CD14-positive monocyte (primary cell): ENCODE measurements around the gene CSMD2. TPM values are rescaled to one million over a fixed set of nuclear protein-coding genes. Genes with fewer than 3 reads are reported as not detected.

Experiments used
- DNase-seq, 3 donors: peaks; one replicate each; pipeline ENCODE4 v3.0.0-alpha.2; 2011 to 2022
- H2AFZ ChIP-seq: 2 replicates; pipeline ENCODE4 v1.6.0; 2012; ENCODE audit warnings: mild to moderate bottlenecking, low read depth, low read length, inconsistent platforms; ENCODE audit not compliant: insufficient read depth, poor library complexity, severe bottlenecking
- H3K27ac ChIP-seq, 2 donors: 1 replicate in 1 of 2; 2 replicates in 1 of 2; pipeline ENCODE4 v1.5.1; 2012 to 2013; ENCODE audit warnings: low read length in 2 of 2, control low read depth in 1 of 2, inconsistent platforms in 1 of 2, low read depth in 1 of 2, mild to moderate bottlenecking in 1 of 2
- H3K27me3 ChIP-seq, 2 donors: one replicate each; pipeline versions ENCODE4 v1.6.0 to v1.6.1; 2011 to 2013; ENCODE audit warnings: low read length in 2 of 2; ENCODE audit not compliant: control insufficient read depth in 2 of 2, insufficient read depth in 2 of 2
- H3K36me3 ChIP-seq, 2 donors: replicated peaks in 1 of 2; 1 replicate in 1 of 2; 2 replicates in 1 of 2; pipeline versions ENCODE4 v1.5.1 to v1.6.1; 2012 to 2013; ENCODE audit warnings: low read length in 2 of 2, control low read depth in 1 of 2, inconsistent platforms in 1 of 2, mild to moderate bottlenecking in 1 of 2; ENCODE audit not compliant: insufficient read depth in 2 of 2, control insufficient read depth in 1 of 2
- H3K4me1 ChIP-seq, 2 donors: 1 replicate in 1 of 2; 2 replicates in 1 of 2; pipeline versions ENCODE4 v1.5.1 to v1.6.1; 2012 to 2013; ENCODE audit warnings: low read length in 2 of 2, control low read depth in 1 of 2, inconsistent platforms in 1 of 2, mild to moderate bottlenecking in 1 of 2, moderate library complexity in 1 of 2; ENCODE audit not compliant: insufficient read depth in 2 of 2, control insufficient read depth in 1 of 2
- H3K4me2 ChIP-seq: replicated peaks from 2 replicates; pipeline ENCODE3; 2012; ENCODE audit warnings: low read length, moderate library complexity, mild to moderate bottlenecking; ENCODE audit not compliant: poor library complexity, severe bottlenecking; ENCODE audit errors: extremely low read depth
- H3K4me3 ChIP-seq, 3 experiments: fragments of 200-600 bp in 1 of 3; sonication (generic) in 1 of 3; replicated peaks in 1 of 3; 1 replicate in 2 of 3; 2 replicates in 1 of 3; pipeline ENCODE4 v1.5.1; 2011 to 2013; ENCODE audit warnings: low read length in 3 of 3, mild to moderate bottlenecking in 3 of 3, control low read depth in 2 of 3, low read depth in 2 of 3, inconsistent platforms in 1 of 3, moderate library complexity in 1 of 3
- H3K79me2 ChIP-seq: 2 replicates; pipeline ENCODE4 v1.6.0; 2012; ENCODE audit warnings: mild to moderate bottlenecking, control low read depth, inconsistent platforms, low read length, moderate library complexity; ENCODE audit not compliant: insufficient read depth
- H3K9ac ChIP-seq: 2 replicates; pipeline ENCODE4 v1.6.0; 2017; ENCODE audit warnings: low read length, mild to moderate bottlenecking; ENCODE audit not compliant: insufficient read depth, poor library complexity, severe bottlenecking
- H3K9me3 ChIP-seq, 2 donors: replicated peaks in 1 of 2; 1 replicate in 1 of 2; 2 replicates in 1 of 2; pipeline versions ENCODE4 v1.5.1 to v1.6.1; 2012 to 2013; ENCODE audit warnings: low read length in 2 of 2, control low read depth in 1 of 2; ENCODE audit not compliant: control insufficient read depth in 1 of 2, insufficient read depth in 1 of 2
- H4K20me1 ChIP-seq: 2 replicates; pipeline ENCODE4 v1.6.0; 2012; ENCODE audit warnings: mild to moderate bottlenecking, low read length, control low read depth, moderate library complexity; ENCODE audit not compliant: insufficient read depth
- H3K27ac Mint-ChIP-seq, 7 donors: one replicate each; pipeline ENCODE4 v1.8.0; 2020; ENCODE audit warnings: mild to moderate bottlenecking in 7 of 7, mixed read lengths in 7 of 7, moderate library complexity in 6 of 7, inconsistent platforms in 2 of 7
- H3K27me3 Mint-ChIP-seq, 3 donors: one replicate each; pipeline ENCODE4 v1.8.0; 2021 to 2022; ENCODE audit warnings: low read depth in 3 of 3, mild to moderate bottlenecking in 3 of 3, mixed read lengths in 3 of 3, moderate library complexity in 3 of 3, inconsistent platforms in 1 of 3
- H3K36me3 Mint-ChIP-seq, 2 donors: one replicate each; pipeline ENCODE4 v1.8.0; 2020; ENCODE audit warnings: mixed read lengths in 2 of 2, inconsistent platforms in 1 of 2, mild to moderate bottlenecking in 1 of 2
- H3K4me1 Mint-ChIP-seq: one replicate; pipeline ENCODE4 v1.8.0; 2020; ENCODE audit warnings: mild to moderate bottlenecking, mixed read lengths
- H3K4me3 Mint-ChIP-seq, 2 donors: one replicate each; pipeline ENCODE4 v1.8.0; 2020; ENCODE audit warnings: mild to moderate bottlenecking in 2 of 2, mixed read lengths in 2 of 2, moderate library complexity in 1 of 2
- H3K9me3 Mint-ChIP-seq, 7 donors: one replicate each; pipeline ENCODE4 v1.8.0; 2020 to 2022; ENCODE audit warnings: mixed read lengths in 7 of 7, mild to moderate bottlenecking in 6 of 7, moderate library complexity in 6 of 7, inconsistent platforms in 2 of 7
- WGBS: methylation state at CpG from one replicate; pipeline ENCODE4 v1.1.5; 2013; ENCODE audit warnings: missing lambda C conversion rate; ENCODE audit not compliant: insufficient coverage; 5-methylcytosine and 5-hydroxymethylcytosine counted together
- intact Hi-C, 2 donors: fragments of 100-400 bp; cut with micrococcal nuclease; formaldehyde crosslinking; loops; one replicate each; pipeline versions ENCODE4 v1.15.0 to v1.15.1; 2023
- polyA plus RNA-seq, 3 donors: library from polyadenylated mRNA; depleted of rRNA in 1 of 3; unstranded in 2 of 3; stranded (reverse) in 1 of 3; fragments of 300-500 nt in 2 of 3; fragments of >200 nt in 1 of 3; fragmentation: Illumina TruSeq in 2 of 3; gene quantifications; 1 replicate in 2 of 3; 2 replicates in 1 of 3; pipeline ENCODE4 v1.2.3, GENCODE V29; 2012 to 2021
- TF ChIP-seq, protein P1 (sequence below): fragments of 200-600 bp; IDR thresholded peaks from one replicate; pipeline ENCODE4 v1.8.0; 2022; ENCODE audit warnings: antibody characterized with exemption, mild to moderate bottlenecking

CSMD2 gene
- polyA plus RNA-seq, 3 donors = 0.04 TPM; not detected in 2

GRCh38 chr1:33753087-33753856 is 411.8 kb downstream of the CSMD2 start:
- H3K27me3 Mint-ChIP-seq = peaks cover 1 to 2% (median 2%) of the 10 kb centered on the region in 3 donors
- H3K9ac ChIP-seq = no peak overlapping the region
- no peak overlapping the region for H3K4me2 ChIP-seq
- H3K27ac Mint-ChIP-seq = no peak overlapping the region
- peaks cover 0 to 5% (median 1%) of the 10 kb centered on the region in 7 donors for H3K9me3 Mint-ChIP-seq
- intact Hi-C loops = no loop called here
- H3K4me3 ChIP-seq = no peak overlapping the region
- H3K27me3 ChIP-seq = no peaks in the 10 kb centered on the region
- H4K20me1 ChIP-seq = no peaks in the 10 kb centered on the region
- no peaks in the 10 kb centered on the region for H3K79me2 ChIP-seq
- H3K4me1 ChIP-seq = no peaks in the 10 kb centered on the region
- H3K4me1 Mint-ChIP-seq = no peaks in the 10 kb centered on the region
- TF ChIP-seq, protein P1, sequence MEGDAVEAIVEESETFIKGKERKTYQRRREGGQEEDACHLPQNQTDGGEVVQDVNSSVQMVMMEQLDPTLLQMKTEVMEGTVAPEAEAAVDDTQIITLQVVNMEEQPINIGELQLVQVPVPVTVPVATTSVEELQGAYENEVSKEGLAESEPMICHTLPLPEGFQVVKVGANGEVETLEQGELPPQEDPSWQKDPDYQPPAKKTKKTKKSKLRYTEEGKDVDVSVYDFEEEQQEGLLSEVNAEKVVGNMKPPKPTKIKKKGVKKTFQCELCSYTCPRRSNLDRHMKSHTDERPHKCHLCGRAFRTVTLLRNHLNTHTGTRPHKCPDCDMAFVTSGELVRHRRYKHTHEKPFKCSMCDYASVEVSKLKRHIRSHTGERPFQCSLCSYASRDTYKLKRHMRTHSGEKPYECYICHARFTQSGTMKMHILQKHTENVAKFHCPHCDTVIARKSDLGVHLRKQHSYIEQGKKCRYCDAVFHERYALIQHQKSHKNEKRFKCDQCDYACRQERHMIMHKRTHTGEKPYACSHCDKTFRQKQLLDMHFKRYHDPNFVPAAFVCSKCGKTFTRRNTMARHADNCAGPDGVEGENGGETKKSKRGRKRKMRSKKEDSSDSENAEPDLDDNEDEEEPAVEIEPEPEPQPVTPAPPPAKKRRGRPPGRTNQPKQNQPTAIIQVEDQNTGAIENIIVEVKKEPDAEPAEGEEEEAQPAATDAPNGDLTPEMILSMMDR = no peak
- no peaks in the 10 kb centered on the region for H3K36me3 ChIP-seq
- no peaks in the 10 kb centered on the region for H3K36me3 Mint-ChIP-seq
- H3K9me3 ChIP-seq = peaks cover 0 to 6% of the 10 kb centered on the region in 2 donors
- WGBS = 75% methylated on average over 2 of the region's 5 CpGs
- H2AFZ ChIP-seq = no peak overlapping the region
- DNase-seq = no peak
- no peak overlapping the region for H3K4me3 Mint-ChIP-seq
- H3K27ac ChIP-seq = no peak overlapping the region

DNA sequence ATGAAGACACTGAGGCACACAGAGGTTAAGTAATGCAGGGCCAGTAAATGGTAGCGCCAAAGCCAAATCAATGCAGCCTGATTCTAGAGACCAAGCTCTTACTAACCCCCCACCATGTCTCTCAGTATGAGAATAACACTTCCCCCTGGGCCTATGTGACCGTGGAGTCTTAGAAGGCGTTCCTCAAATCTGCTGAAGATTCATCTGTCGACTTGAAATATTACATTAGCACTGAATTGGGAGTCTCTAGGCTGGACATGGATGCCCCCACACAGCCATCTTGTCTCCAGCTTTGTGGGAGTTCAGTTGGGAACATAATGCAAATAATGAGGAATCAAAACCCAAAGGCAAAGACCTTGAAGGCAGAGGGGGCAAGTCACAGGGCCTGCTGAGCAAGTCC is 419.1 kb downstream of the CSMD2 start:
- H3K36me3 ChIP-seq = no peaks in the 10 kb centered on the region
- no peak overlapping the region for H3K4me2 ChIP-seq
- 93% methylated on average over 4 of the region's 4 CpGs for WGBS
- H3K9ac ChIP-seq = no peak overlapping the region
- H3K27me3 ChIP-seq = no peaks in the 10 kb centered on the region
- H3K27me3 Mint-ChIP-seq = peaks cover 2 to 5% (median 2%) of the 10 kb centered on the region in 3 donors
- no peaks in the 10 kb centered on the region for H3K36me3 Mint-ChIP-seq
- H4K20me1 ChIP-seq = no peaks in the 10 kb centered on the region
- intact Hi-C loops = no loop called here
- H3K79me2 ChIP-seq = no peaks in the 10 kb centered on the region
- H3K27ac ChIP-seq = no peak overlapping the region
- TF ChIP-seq, protein P1 = no peak
- no peak for DNase-seq
- no peak overlapping the region for H2AFZ ChIP-seq
- H3K4me3 ChIP-seq = no peak overlapping the region
- no peaks in the 10 kb centered on the region for H3K4me1 ChIP-seq
- peaks cover 0 to 3% (median 0%) of the 10 kb centered on the region in 7 donors for H3K9me3 Mint-ChIP-seq
- H3K27ac Mint-ChIP-seq = no peak overlapping the region
- no peak overlapping the region for H3K4me3 Mint-ChIP-seq
- H3K9me3 ChIP-seq = no peaks in the 10 kb centered on the region
- H3K4me1 Mint-ChIP-seq = no peaks in the 10 kb centered on the region
